Psoas muscle (tissue), 8 donors: ENCODE data around the gene MTMR2. TPM values are rescaled to one million over a fixed set of nuclear protein-coding genes. Genes with fewer than 3 reads are reported as not detected.

Experiments used
- ATAC-seq, 4 donors: fragments of 200-7000 bp; cut with Tn5 transposase; one replicate each; pipeline ENCODE4 v1.9.1; 2020; ENCODE audit warnings: moderate library complexity in 3 of 4, mild to moderate bottlenecking in 2 of 4
- DNase-seq, 2 donors: peaks; one replicate each; pipeline ENCODE4 v3.0.0-alpha.2; 2020
- H3K27ac ChIP-seq: fragments of 200-600 bp; one replicate; pipeline ENCODE4 v1.8.0; 2022
- H3K27me3 ChIP-seq, 3 donors: fragments of 200-600 bp in 1 of 3; one replicate each; pipeline versions ENCODE4 v1.6.1 to v1.8.0; 2013 to 2022; ENCODE audit warnings: low read length in 2 of 3, mild to moderate bottlenecking in 2 of 3, moderate library complexity in 1 of 3; ENCODE audit not compliant: insufficient read depth in 3 of 3
- H3K36me3 ChIP-seq, 2 donors: fragments of 200-600 bp in 1 of 2; one replicate each; pipeline versions ENCODE4 v1.6.1 to v1.8.0; 2013 to 2022; ENCODE audit warnings: low read depth in 1 of 2, mild to moderate bottlenecking in 1 of 2, moderate library complexity in 1 of 2; ENCODE audit not compliant: insufficient read depth in 1 of 2
- H3K4me1 ChIP-seq: fragments of 200-600 bp; one replicate; pipeline ENCODE4 v1.8.0; 2022
- H3K4me3 ChIP-seq: fragments of 200-600 bp; one replicate; pipeline ENCODE4 v1.8.0; 2022; ENCODE audit warnings: mild to moderate bottlenecking
- H3K9me3 ChIP-seq: fragments of 200-600 bp; one replicate; pipeline ENCODE4 v1.8.0; 2022
- WGBS, 3 donors: extraction: QIAGEN DNeasy Blood & Tissue Kit; methylation state at CpG; one replicate each; pipeline versions ENCODE4 v1.1.6 to v1.1.7; 2013; 5-methylcytosine and 5-hydroxymethylcytosine counted together
- intact Hi-C, 2 donors: fragments of 100-400 bp; cut with DNase I; formaldehyde crosslinking; loops; one replicate each; pipeline versions ENCODE4 v1.11.0 to v1.14.2; 2022
- polyA plus RNA-seq, 3 donors: library from polyadenylated mRNA; stranded (reverse); fragments of 200-250 nt; gene quantifications; one replicate each; pipeline ENCODE4 v1.2.3, GENCODE V29; 2013
- total RNA-seq, 4 donors: library from RNA; stranded (reverse); fragmentation: NEBNext Ultra II Directional in 2 of 4; extraction: Animal tissue kit (Norgen Biotek cat#: 25700) in 2 of 4; gene quantifications; one replicate each; pipeline versions ENCODE4 v1.2.1 to v1.2.4, GENCODE V29; 2021 to 2023
- TF ChIP-seq, protein P1 (sequence below): fragments of 200-600 bp; IDR thresholded peaks from one replicate; pipeline ENCODE4 v1.8.0; 2022; ENCODE audit warnings: antibody characterized with exemption
- donor health status: healthy with polysubstance abuse.
- donor health status: DM: no; HTN: no; CAD: no; lungs with moderate emphysema.
- donor health status: Bipolar disorder and iron deficiency.
- donor health status: healthy.
- donor health status: DM: yes; HTN: yes; CAD: no.
- donor health status: DM: no; HTN: no; CAD: no.
- donor health status: DM: no; HTN: no; CAD: no.
- donor health status: DM: yes; HTN: yes; CAD: no.

The MTMR2 gene
- total and polyA plus RNA-seq, 7 donors: 5.4 to 9.9 (median 7.7) TPM

DNA sequence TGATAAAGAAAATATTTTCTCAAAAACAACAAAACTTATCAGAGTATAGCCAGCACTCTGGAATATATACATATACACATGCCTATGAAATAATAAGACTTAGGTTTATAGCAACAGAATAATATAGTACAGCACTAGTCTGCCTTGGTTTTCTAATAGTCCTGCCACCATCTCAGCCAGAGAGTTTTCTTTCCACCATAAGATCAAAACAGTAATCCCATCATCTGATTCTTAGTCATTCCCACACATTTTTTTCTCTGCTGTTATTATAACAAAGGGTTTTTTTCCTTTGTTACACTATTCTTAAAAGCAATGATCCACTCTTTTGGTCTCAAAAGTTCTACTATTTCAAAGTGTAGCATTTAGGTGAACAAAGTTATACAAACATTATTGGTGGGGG is 15.1 kb downstream of the MTMR2 start:
- ATAC-seq: no peak
- DNase-seq: no peak
- intact Hi-C loops: no loop called here
- TF ChIP-seq, protein P1, sequence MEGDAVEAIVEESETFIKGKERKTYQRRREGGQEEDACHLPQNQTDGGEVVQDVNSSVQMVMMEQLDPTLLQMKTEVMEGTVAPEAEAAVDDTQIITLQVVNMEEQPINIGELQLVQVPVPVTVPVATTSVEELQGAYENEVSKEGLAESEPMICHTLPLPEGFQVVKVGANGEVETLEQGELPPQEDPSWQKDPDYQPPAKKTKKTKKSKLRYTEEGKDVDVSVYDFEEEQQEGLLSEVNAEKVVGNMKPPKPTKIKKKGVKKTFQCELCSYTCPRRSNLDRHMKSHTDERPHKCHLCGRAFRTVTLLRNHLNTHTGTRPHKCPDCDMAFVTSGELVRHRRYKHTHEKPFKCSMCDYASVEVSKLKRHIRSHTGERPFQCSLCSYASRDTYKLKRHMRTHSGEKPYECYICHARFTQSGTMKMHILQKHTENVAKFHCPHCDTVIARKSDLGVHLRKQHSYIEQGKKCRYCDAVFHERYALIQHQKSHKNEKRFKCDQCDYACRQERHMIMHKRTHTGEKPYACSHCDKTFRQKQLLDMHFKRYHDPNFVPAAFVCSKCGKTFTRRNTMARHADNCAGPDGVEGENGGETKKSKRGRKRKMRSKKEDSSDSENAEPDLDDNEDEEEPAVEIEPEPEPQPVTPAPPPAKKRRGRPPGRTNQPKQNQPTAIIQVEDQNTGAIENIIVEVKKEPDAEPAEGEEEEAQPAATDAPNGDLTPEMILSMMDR: no peak
- Histone ChIP-seq H3K27ac (no peak overlapping the region), H3K27me3 (no peaks in the 10 kb centered on the region), H3K4me3 (no peak overlapping the region), H3K9me3 (no peaks in the 10 kb centered on the region), H3K4me1 (peaks cover 9% of the 10 kb centered on the region), H3K36me3 (no peaks in the 10 kb centered on the region)

DNA sequence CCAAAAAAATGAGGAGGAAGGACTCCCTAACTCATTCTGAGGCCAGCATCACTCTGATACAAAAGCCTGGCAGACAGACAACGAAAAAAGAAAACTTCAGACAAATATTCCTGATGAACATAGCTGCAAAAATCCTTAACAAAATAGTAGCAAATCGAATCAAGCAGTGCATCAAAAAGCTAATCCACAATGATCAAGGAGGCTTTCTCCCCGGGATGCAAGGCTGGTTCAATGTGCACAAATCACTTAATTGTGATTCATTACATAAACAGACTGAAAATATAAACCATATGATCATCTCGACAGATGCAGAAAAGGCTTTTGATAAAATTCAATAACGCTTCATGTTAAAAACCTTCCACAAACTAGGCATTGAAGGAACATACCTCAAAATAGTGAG is 16.4 kb downstream of the MTMR2 start:
- WGBS, 3 donors: 88 to 97% (median 91%) methylated on average over 5 of the region's 5 CpGs
- TF ChIP-seq, protein P1: no peak
- no peak overlapping the region for H3K4me3 ChIP-seq
- no peaks in the 10 kb centered on the region for H3K27me3 ChIP-seq
- no peaks in the 10 kb centered on the region for H3K36me3 ChIP-seq
- intact Hi-C loops: no loop called here
- DNase-seq (no peak), ATAC-seq (no peak)
- H3K27ac ChIP-seq: no peak overlapping the region
- H3K9me3 ChIP-seq: no peaks in the 10 kb centered on the region
- peaks cover 9% of the 10 kb centered on the region for H3K4me1 ChIP-seq

DNA sequence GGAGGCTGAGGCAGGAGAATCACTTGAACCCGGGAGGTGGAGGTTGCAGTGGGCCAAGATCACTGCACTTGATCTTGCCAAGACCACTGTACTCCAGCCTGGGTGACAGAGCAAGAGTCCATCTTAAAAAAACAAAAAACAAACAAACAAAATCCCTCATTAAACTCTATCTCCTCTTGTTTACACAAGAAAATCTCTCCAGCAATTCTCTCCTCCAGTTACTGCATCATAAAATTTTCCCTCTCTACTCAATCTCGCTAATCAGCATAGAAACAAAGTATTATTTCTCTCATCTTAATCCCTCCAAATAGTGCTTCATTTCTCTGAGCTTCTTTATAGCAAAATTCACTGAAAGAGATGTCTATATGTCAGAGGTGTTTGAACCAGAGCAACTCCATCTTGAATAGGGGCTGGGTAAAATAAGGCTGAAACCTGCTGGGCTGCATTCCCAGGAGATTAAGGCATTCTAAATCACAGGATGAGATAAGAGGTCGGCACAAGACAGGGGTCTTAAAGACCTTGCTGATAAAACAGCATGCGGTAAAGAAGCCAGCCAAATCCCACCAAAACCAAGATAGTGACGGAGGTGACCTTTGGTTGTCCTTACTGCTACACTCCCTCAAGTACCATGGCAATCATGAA is 19.8 kb downstream of the MTMR2 start:
- Histone ChIP-seq H3K4me3 (no peak overlapping the region), H3K27me3 (no peaks in the 10 kb centered on the region), H3K9me3 (no peaks in the 10 kb centered on the region), H3K27ac (no peak overlapping the region), H3K36me3 (no peaks in the 10 kb centered on the region), H3K4me1 (peaks cover 7% of the 10 kb centered on the region)
- ATAC-seq (no peak), DNase-seq (no peak)
- TF ChIP-seq, protein P1: no peak
- 80 to 88% (median 85%) methylated on average over 5 of the region's 5 CpGs for WGBS, 3 donors
- intact Hi-C loops: no loop called here

DNA sequence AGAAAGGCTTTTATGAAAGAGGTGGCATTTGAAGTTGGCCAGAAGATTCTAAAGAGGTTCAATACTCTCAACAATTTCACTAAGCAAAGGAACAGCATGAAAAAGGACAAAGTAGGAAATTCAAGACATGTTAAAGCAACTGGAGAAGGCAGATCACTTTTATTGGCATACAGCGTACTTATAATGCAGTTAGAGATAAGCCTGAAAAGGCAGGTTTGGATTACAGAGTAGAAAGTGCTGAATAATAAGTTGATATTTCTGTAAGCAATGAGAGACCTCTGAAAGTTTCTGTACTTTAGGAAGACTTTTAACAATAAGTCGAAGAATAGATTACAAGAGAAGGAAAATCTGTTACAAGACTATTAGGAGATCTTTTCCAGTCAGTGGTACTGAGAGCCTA is 25.1 kb downstream of the MTMR2 start:
- TF ChIP-seq, protein P1: no peak
- no peaks in the 10 kb centered on the region for H3K9me3 ChIP-seq
- no peak overlapping the region for H3K4me3 ChIP-seq
- intact Hi-C loops: no loop called here
- H3K27ac ChIP-seq: no peak overlapping the region
- no peaks in the 10 kb centered on the region for H3K36me3 ChIP-seq
- H3K4me1 ChIP-seq: peaks cover 12% of the 10 kb centered on the region
- no peaks in the 10 kb centered on the region for H3K27me3 ChIP-seq
- ATAC-seq (no peak), DNase-seq (no peak)
- WGBS, 3 donors: 21 to 53% (median 35%) methylated on average over 2 of the region's 2 CpGs

DNA sequence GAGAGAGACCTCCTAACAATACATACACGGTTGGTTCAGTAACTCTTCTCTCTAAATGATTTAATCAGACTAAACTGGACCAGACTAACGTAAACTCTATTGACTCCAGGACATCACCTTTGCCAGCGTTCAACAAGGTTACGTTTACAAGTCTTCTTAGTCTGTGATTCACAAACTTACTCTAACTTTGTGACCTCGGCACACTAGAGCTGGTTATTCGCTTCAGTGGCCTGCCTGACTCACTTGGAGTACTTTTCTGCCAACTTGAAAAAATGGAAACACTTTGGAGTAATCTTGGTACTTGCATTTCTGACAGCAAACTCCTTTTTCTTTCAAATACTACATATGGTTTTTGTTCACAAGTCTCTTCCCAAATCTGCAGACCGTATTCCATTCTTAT is 26.2 kb downstream of the MTMR2 start:
- peaks cover 12% of the 10 kb centered on the region for H3K4me1 ChIP-seq
- H3K4me3 ChIP-seq: no peak overlapping the region
- no peaks in the 10 kb centered on the region for H3K9me3 ChIP-seq
- no peak overlapping the region for H3K27ac ChIP-seq
- H3K36me3 ChIP-seq: no peaks in the 10 kb centered on the region
- no peak for DNase-seq
- intact Hi-C loops: no loop called here
- H3K27me3 ChIP-seq: no peaks in the 10 kb centered on the region
- TF ChIP-seq, protein P1: no peak
- ATAC-seq: no peak
- 91 to 94% (median 92%) methylated on average over 7 of the region's 7 CpGs for WGBS, 3 donors
